SK-N-SH (cell line): ENCODE data around the gene PSMB1. TPM values are rescaled to one million over a fixed set of nuclear protein-coding genes. Genes with fewer than 3 reads are reported as not detected.

ENCODE experiments used
- CTCF ChIA-PET: fragments of 300-600, 350-600 bp; formaldehyde crosslinking; extraction: SDS; loops from one replicate; lab custom pipeline; 2021; lab: Yijun Ruan, JAX
- POLR2A ChIA-PET: fragments of 350-600 bp; sonication (Branson Sonifier 250); formaldehyde crosslinking; extraction: SDS; loops from one replicate; lab custom pipeline; 2020; ENCODE audit warnings: antibody characterized with exemption, inconsistent platforms; lab: Yijun Ruan, JAX
- DNase-seq: peaks from one replicate; pipeline ENCODE4 v3.0.0; 2012
- H2AFZ ChIP-seq: fragments of 200-600 bp; sonication (generic); 2 replicates; pipeline ENCODE4 v1.8.1; 2016; ENCODE audit warnings: antibody characterized with exemption, mild to moderate bottlenecking, low read depth
- H3F3A ChIP-seq: fragments of 200-600 bp; sonication (generic); replicated peaks from 2 replicates; pipeline ENCODE3; 2016; ENCODE audit warnings: antibody characterized with exemption, mild to moderate bottlenecking; ENCODE audit not compliant: insufficient read depth
- H3K27ac ChIP-seq, 2 experiments: fragments of 200-500 bp in 1 of 2; fragments of 200-600 bp in 1 of 2; sonication (Bioruptor generic) in 1 of 2; sonication (generic), shearing (Covaris generic) in 1 of 2; 2 replicates each; pipeline versions ENCODE4 v1.5.1 to v1.6.1; 2014 to 2016; ENCODE audit warnings: low read depth in 2 of 2, inconsistent platforms in 1 of 2, low read length in 1 of 2, mild to moderate bottlenecking in 1 of 2, mixed read lengths in 1 of 2
- H3K27me3 ChIP-seq: fragments of 200-600 bp; sonication (generic), shearing (Covaris generic); 2 replicates; pipeline ENCODE4 v1.6.1; 2016; ENCODE audit warnings: mixed run types; ENCODE audit not compliant: insufficient read depth
- H3K36me3 ChIP-seq, 2 experiments: fragments of 200-500 bp in 1 of 2; fragments of 200-600 bp in 1 of 2; sonication (Bioruptor generic) in 1 of 2; sonication (generic) in 1 of 2; replicated peaks in 1 of 2; 2 replicates each; pipeline versions ENCODE3 to v1.5.1; 2014 to 2016; ENCODE audit warnings: low read length in 1 of 2, mild to moderate bottlenecking in 1 of 2; ENCODE audit not compliant: insufficient read depth in 2 of 2, control insufficient read depth in 1 of 2
- H3K4me1 ChIP-seq, 2 experiments: fragments of 200-500 bp in 1 of 2; fragments of 200-600 bp in 1 of 2; sonication (Bioruptor generic) in 1 of 2; sonication (generic), shearing (Covaris generic) in 1 of 2; 2 replicates each; pipeline versions ENCODE4 v1.5.1 to v1.6.1; 2014 to 2016; ENCODE audit warnings: low read depth in 1 of 2, low read length in 1 of 2, mixed run types in 1 of 2; ENCODE audit not compliant: insufficient read depth in 2 of 2, control insufficient read depth in 1 of 2
- H3K4me2 ChIP-seq: fragments of 200-600 bp; sonication (generic), shearing (Covaris generic); 2 replicates; pipeline ENCODE4 v1.6.1; 2017; ENCODE audit warnings: mixed run types
- H3K4me3 ChIP-seq, 2 experiments: fragments of 200-500 bp in 1 of 2; fragments of 200-600 bp in 1 of 2; sonication (Bioruptor generic) in 1 of 2; sonication (generic), shearing (Covaris generic) in 1 of 2; 2 replicates each; pipeline versions ENCODE4 v1.5.1 to v1.8.1; 2014 to 2016; ENCODE audit warnings: low read depth in 2 of 2, inconsistent platforms in 1 of 2, low read length in 1 of 2, mild to moderate bottlenecking in 1 of 2, mixed read lengths in 1 of 2, moderate library complexity in 1 of 2
- H3K79me2 ChIP-seq: fragments of 200-600 bp; sonication (generic); 2 replicates; pipeline ENCODE4 v1.8.1; 2017; ENCODE audit warnings: mild to moderate bottlenecking; ENCODE audit not compliant: insufficient read depth
- H3K9ac ChIP-seq: fragments of 200-600 bp; sonication (generic); 2 replicates; pipeline ENCODE4 v1.6.1; 2017; ENCODE audit warnings: mixed run types
- H3K9me2 ChIP-seq: fragments of 200-600 bp; sonication (generic); 2 replicates; pipeline ENCODE4 v1.6.1; 2017; ENCODE audit warnings: mixed run types
- H3K9me3 ChIP-seq: fragments of 200-600 bp; sonication (generic); 2 replicates; pipeline ENCODE4 v1.6.1; 2017; ENCODE audit warnings: mixed run types, mild to moderate bottlenecking, moderate library complexity
- H4K20me1 ChIP-seq: fragments of 200-600 bp; sonication (generic); 2 replicates; pipeline ENCODE4 v1.6.1; 2017; ENCODE audit warnings: mild to moderate bottlenecking, mixed run types; ENCODE audit not compliant: insufficient read depth
- CTCF ChIP-seq: fragments of 200-600 bp; sonication (generic); IDR thresholded peaks from 2 replicates; pipeline ENCODE4 v1.6.1; 2017; ENCODE audit warnings: antibody characterized with exemption, mild to moderate bottlenecking, moderate library complexity
- ELF1 ChIP-seq: IDR thresholded peaks from 2 replicates; pipeline ENCODE4 v1.4.0; 2012
- EP300 ChIP-seq, 2 experiments: IDR thresholded peaks; 2 replicates each; pipeline versions ENCODE4 v1.4.0 to v1.6.1; 2012; ENCODE audit warnings: borderline replicate concordance in 1 of 2, low read depth in 1 of 2, low read length in 1 of 2
- MAX ChIP-seq: IDR thresholded peaks from 2 replicates; pipeline ENCODE4 v1.4.0; 2012; ENCODE audit warnings: low read depth
- MEF2A ChIP-seq: IDR thresholded peaks from 2 replicates; pipeline ENCODE4 v1.4.0; 2012; ENCODE audit warnings: low read depth, borderline replicate concordance
- PBX3 ChIP-seq: IDR thresholded peaks from 2 replicates; pipeline ENCODE4; 2012
- RAD21 ChIP-seq: IDR thresholded peaks from 2 replicates; pipeline ENCODE4 v1.6.1; 2012; ENCODE audit warnings: mild to moderate bottlenecking, low read length
- SMC3 ChIP-seq: IDR thresholded peaks from 2 replicates; pipeline ENCODE4 v1.6.1; 2012; ENCODE audit warnings: low read depth, low read length, improper control_type of control experiment
- USF1 ChIP-seq: IDR thresholded peaks from 2 replicates; pipeline ENCODE4 v1.4.0; 2012; ENCODE audit warnings: low read depth, borderline replicate concordance
- WGBS: methylation state at CpG from one replicate; pipeline ENCODE4 v1.1.6; 2017; ENCODE audit warnings: low lambda C conversion rate; 5-methylcytosine and 5-hydroxymethylcytosine counted together
- polyA plus RNA-seq, 3 experiments: library from polyadenylated mRNA; depleted of rRNA; stranded (reverse); fragments of >200 nt; gene quantifications; 2 replicates each; pipeline ENCODE4 v1.2.3, GENCODE V29; 2012

The PSMB1 gene
- polyA plus RNA-seq, 1 of the 3 experiments (the other 2 are of a cell fraction) = 588 TPM

- DNase-seq = peak; percentile 51
- Histone ChIP-seq H3K27me3 (no peaks in the 10 kb centered on the region), H3K36me3 (no peaks in the 10 kb centered on the region), H4K20me1 (no peaks in the 10 kb centered on the region), H3F3A (no peaks in the 10 kb centered on the region), H3K27ac (no peak overlapping the region), H3K79me2 (no peaks in the 10 kb centered on the region), H3K4me1 (peaks cover 0 to 9% of the 10 kb centered on the region in 2 experiments; a peak in 1 of 4 replicates), H3K4me2 (no peak overlapping the region), H3K9me3 (no peaks in the 10 kb centered on the region), H2AFZ (no peak overlapping the region), H3K9me2 (no peaks in the 10 kb centered on the region), H3K9ac (no peak overlapping the region), H3K4me3 (no peak overlapping the region)
- POLR2A ChIA-PET = no interaction called here
- 84% methylated on average over 6 of the region's 10 CpGs for WGBS
- TF ChIP-seq USF1 = no peak
- peak; percentile 54 for TF ChIP-seq CTCF
- TF ChIP-seq RAD21 = peak; percentile 65
- no peak for TF ChIP-seq EP300 (IDR thresholded peaks at IDR 0.05; ENCODE audit: borderline replicate concordance in 1 of 2, low read depth in 1 of 2, low read length in 1 of 2)
- peak; percentile 45 for TF ChIP-seq SMC3
- CTCF ChIA-PET = interaction anchor here (0.9 to 3.6 kb wide), 9 partner anchors 9 to 732 kb away, joined by 3 to 25 read pairs (median 4); no protein-coding TSS in a partner anchor
Measured at GRCh38 chr6:170522565-170523183, 30.4 kb downstream of the PSMB1 start.

GRCh38 chr6:170516783-170517616, 36.1 kb downstream of the PSMB1 start:
- no peaks in the 10 kb centered on the region for H3K27me3 ChIP-seq
- 2% methylated on average over 4 of the region's 4 CpGs for WGBS
- no peak overlapping the region; a peak in 1 of 4 replicates for H3K4me3 ChIP-seq
- H3K79me2 ChIP-seq = no peaks in the 10 kb centered on the region
- H3K27ac ChIP-seq = no peak overlapping the region
- no peaks in the 10 kb centered on the region for H4K20me1 ChIP-seq
- no peaks in the 10 kb centered on the region for H3K36me3 ChIP-seq
- H3F3A ChIP-seq = no peaks in the 10 kb centered on the region
- H3K4me1 ChIP-seq = no peaks in the 10 kb centered on the region
- ChIA-PET POLR2A (no interaction called here), CTCF (interaction anchor here (0.5 to 2.9 kb wide), 49 partner anchors 9 to 1624 kb away, joined by 3 to 59 read pairs (median 4); no protein-coding TSS in a partner anchor)
- H3K4me2 ChIP-seq = no peak overlapping the region
- no peaks in the 10 kb centered on the region for H3K9me2 ChIP-seq
- peak; percentile 60 for DNase-seq
- peak overlapping the region; percentile 51 for H2AFZ ChIP-seq
- H3K9ac ChIP-seq = no peak overlapping the region
- peaks cover 3% of the 10 kb centered on the region; the same call in 1 of the 2 replicates for H3K9me3 ChIP-seq
- no peak for TF ChIP-seq ELF1
- peak; percentile 87 for TF ChIP-seq RAD21
- peak; percentile 40; the same call in 1 of the 2 replicates for TF ChIP-seq MAX
- TF ChIP-seq SMC3 = peak; percentile 87
- TF ChIP-seq PBX3 = no peak
- TF ChIP-seq MEF2A = no peak
- TF ChIP-seq CTCF = peak; percentile 81
